Testis (tissue), 3 donors: ENCODE results near the gene CACNA1S. TPM values are rescaled to one million over a fixed set of nuclear protein-coding genes. Genes with fewer than 3 reads are reported as not detected.

ENCODE experiments used
- DNase-seq: peaks from one replicate; pipeline ENCODE4 v3.0.0-alpha.2; 2019
- H3K27ac ChIP-seq, 2 donors: fragments of 200-600 bp; sonication (generic); one replicate each; pipeline ENCODE4 v1.5.1; 2019
- H3K27me3 ChIP-seq: fragments of 200-600 bp; sonication (generic); one replicate; pipeline ENCODE4 v1.5.1; 2019
- H3K36me3 ChIP-seq: fragments of 200-600 bp; sonication (generic); one replicate; pipeline ENCODE4 v1.5.1; 2017; ENCODE audit warnings: low read depth; ENCODE audit errors: missing control alignments
- H3K4me1 ChIP-seq: fragments of 200-600 bp; sonication (generic); one replicate; pipeline ENCODE4 v1.5.1; 2019
- H3K4me3 ChIP-seq, 2 donors: fragments of 200-600 bp; sonication (generic); one replicate each; pipeline ENCODE4 v1.5.1; 2017 to 2019
- H3K9me3 ChIP-seq: fragments of 200-600 bp; sonication (generic); one replicate; pipeline ENCODE4 v1.5.1; 2017
- CTCF ChIP-seq, 3 experiments: fragments of 450-650 bp in 2 of 3; fragments of 200-600 bp in 1 of 3; sonication (generic) in 1 of 3; IDR thresholded peaks; one replicate each; pipeline ENCODE4 v1.5.1; 2016 to 2019; ENCODE audit warnings: antibody characterized with exemption in 3 of 3, mild to moderate bottlenecking in 2 of 3, moderate library complexity in 1 of 3
- POLR2A ChIP-seq: fragments of 450-650 bp; IDR thresholded peaks from one replicate; pipeline ENCODE4 v1.6.1; 2017; ENCODE audit warnings: antibody characterized with exemption, mild to moderate bottlenecking, moderate library complexity
- WGBS, 2 donors: methylation state at CpG; one replicate each; pipeline ENCODE4 v1.1.5; 2018; 5-methylcytosine and 5-hydroxymethylcytosine counted together
- intact Hi-C: fragments of 100-400 bp; cut with DNase I; formaldehyde crosslinking; loops from one replicate; pipeline ENCODE4 v1.15.1; 2023; ENCODE audit warnings: low total_unique reads
- polyA plus RNA-seq: library from polyadenylated mRNA; stranded (reverse); fragments of 350-450 nt; fragmentation: Illumina TruSeq; extraction: RNeasy Lipid Tissue Mini Kit (QIAGEN cat#74804); gene quantifications from one replicate; pipeline ENCODE4 v1.2.3, GENCODE V29; 2014; ENCODE audit warnings: low read depth, low replicate concordance; ENCODE audit not compliant: insufficient read depth
- total RNA-seq, 2 donors: library from RNA; depleted of rRNA; stranded (reverse); fragments of >200 nt; gene quantifications; one replicate each; pipeline ENCODE4 v1.2.3, GENCODE V29; 2016

The CACNA1S gene
- total and polyA plus RNA-seq, 3 donors from 2014 or later = 0.08 to 0.87 (median 0.12) TPM

- no peak for DNase-seq
- Histone ChIP-seq H3K9me3 (no peaks in the 10 kb centered on the region), H3K36me3 (no peaks in the 10 kb centered on the region), H3K27me3 (no peaks in the 10 kb centered on the region), H3K27ac (no peak overlapping the region), H3K4me1 (no peaks in the 10 kb centered on the region), H3K4me3 (no peak overlapping the region)
- no peak for TF ChIP-seq CTCF (IDR thresholded peaks at IDR 0.05)
- WGBS, 2 donors = 88 to 91% methylated on average over 3 of the region's 3 CpGs
- intact Hi-C loops = loop anchor here (10.0 kb wide), 1 partner anchor 137 kb away; no protein-coding TSS in a partner anchor
Observed at GRCh38 chr1:201111672-201112071, 554 bp downstream of the CACNA1S start.

GRCh38 chr1:201111156-201111555 is 1.1 kb downstream of the CACNA1S start:
- H3K4me1 ChIP-seq = no peaks in the 10 kb centered on the region
- H3K4me3 ChIP-seq = no peak overlapping the region
- H3K27ac ChIP-seq = no peak overlapping the region
- no peak for TF ChIP-seq POLR2A
- no peaks in the 10 kb centered on the region for H3K27me3 ChIP-seq
- 85 to 88% methylated on average over 7 of the region's 7 CpGs for WGBS, 2 donors
- intact Hi-C loops = loop anchor here (10.0 kb wide), 1 partner anchor 136 kb away; no protein-coding TSS in a partner anchor
- no peak for DNase-seq
- no peaks in the 10 kb centered on the region for H3K36me3 ChIP-seq
- no peaks in the 10 kb centered on the region for H3K9me3 ChIP-seq

- no peaks in the 10 kb centered on the region for H3K27me3 ChIP-seq
- H3K27ac ChIP-seq = no peak overlapping the region
- WGBS, 2 donors = 87 to 95% methylated on average over 5 of the region's 5 CpGs
- TF ChIP-seq CTCF (IDR thresholded peaks at IDR 0.05) = no peak
- TF ChIP-seq POLR2A = no peak
- DNase-seq = no peak
- H3K9me3 ChIP-seq = no peaks in the 10 kb centered on the region
- no peaks in the 10 kb centered on the region for H3K4me1 ChIP-seq
- intact Hi-C loops = loop anchor here (10.0 kb wide), 1 partner anchor 136 kb away; no protein-coding TSS in a partner anchor
- H3K36me3 ChIP-seq = no peaks in the 10 kb centered on the region
- H3K4me3 ChIP-seq = no peak overlapping the region
Observed at GRCh38 chr1:201110616-201111015, 1.6 kb downstream of the CACNA1S start.

- WGBS, 2 donors = 87 to 89% methylated on average over 10 of the region's 10 CpGs
- Histone ChIP-seq H3K36me3 (no peaks in the 10 kb centered on the region), H3K27ac (no peak overlapping the region), H3K9me3 (no peaks in the 10 kb centered on the region), H3K4me3 (no peak overlapping the region), H3K4me1 (no peaks in the 10 kb centered on the region), H3K27me3 (no peaks in the 10 kb centered on the region)
- TF ChIP-seq POLR2A = no peak
- TF ChIP-seq CTCF (IDR thresholded peaks at IDR 0.05) = no peak
- DNase-seq = no peak
- intact Hi-C loops = loop anchor here (10.0 kb wide), 1 partner anchor 135 kb away; no protein-coding TSS in a partner anchor
Observed at GRCh38 chr1:201110138-201110537, 2.1 kb downstream of the CACNA1S start.

- intact Hi-C loops = loop anchor here (10.0 kb wide), 1 partner anchor 135 kb away; no protein-coding TSS in a partner anchor
- Histone ChIP-seq H3K4me1 (no peaks in the 10 kb centered on the region), H3K9me3 (no peaks in the 10 kb centered on the region), H3K27ac (no peak overlapping the region), H3K36me3 (no peaks in the 10 kb centered on the region), H3K27me3 (no peaks in the 10 kb centered on the region), H3K4me3 (no peak overlapping the region)
- WGBS, 2 donors = 88 to 89% methylated on average over 1 of the region's 1 CpG
- TF ChIP-seq CTCF (IDR thresholded peaks at IDR 0.05) = no peak
- no peak for TF ChIP-seq POLR2A
- no peak for DNase-seq
Observed at GRCh38 chr1:201109651-201110050, 2.6 kb downstream of the CACNA1S start.
